WTC11 (cell line): ENCODE data around the gene DHPS.

Experiments used
- CREB1 ChIP-seq: sonication (generic); formaldehyde crosslinking; IDR thresholded peaks from 2 replicates; pipeline ENCODE4 v1.8.0; 2023; ENCODE audit warnings: mild to moderate bottlenecking, missing genetic modification reagents
- MYBL2 ChIP-seq: sonication (generic); formaldehyde crosslinking; IDR thresholded peaks from 2 replicates; pipeline ENCODE4 v1.8.1; 2023; ENCODE audit warnings: mild to moderate bottlenecking, moderate library complexity, missing genetic modification reagents
- TEAD4 ChIP-seq: sonication (generic); formaldehyde crosslinking; IDR thresholded peaks from 2 replicates; pipeline ENCODE4 v1.8.0; 2022; ENCODE audit warnings: mild to moderate bottlenecking, missing genetic modification reagents
- TP53 ChIP-seq: sonication (generic); formaldehyde crosslinking; IDR thresholded peaks from 2 replicates; pipeline ENCODE4 v1.8.1; 2023; ENCODE audit warnings: mild to moderate bottlenecking, missing genetic modification reagents

- TF ChIP-seq CREB1 (CRISPR knock-in tag) (no peak), TP53 (CRISPR knock-in tag) (no peak), MYBL2 (CRISPR knock-in tag) (no peak), TEAD4 (CRISPR knock-in tag) (no peak)
Measured at GRCh38 chr19:12689581-12690216, 8.0 kb upstream of the DHPS start.
